HG03575 (cell line): ENCODE measurements around the gene FIBCD1.
"Not testable (repeated sequence)": the region's sequence is repeated elsewhere in the genome, so short reads cannot be mapped to it uniquely, and the experiment has no call there.

Experiments used
- ATAC-seq: cut with Tn5 transposase; IDR thresholded peaks from one replicate; pipeline ENCODE4 v1.9.1; 2021; ENCODE audit not compliant: unreplicated experiment, insufficient number of reproducible peaks, low FRiP score; ENCODE audit errors: extremely low read depth

The FIBCD1 gene

DNA sequence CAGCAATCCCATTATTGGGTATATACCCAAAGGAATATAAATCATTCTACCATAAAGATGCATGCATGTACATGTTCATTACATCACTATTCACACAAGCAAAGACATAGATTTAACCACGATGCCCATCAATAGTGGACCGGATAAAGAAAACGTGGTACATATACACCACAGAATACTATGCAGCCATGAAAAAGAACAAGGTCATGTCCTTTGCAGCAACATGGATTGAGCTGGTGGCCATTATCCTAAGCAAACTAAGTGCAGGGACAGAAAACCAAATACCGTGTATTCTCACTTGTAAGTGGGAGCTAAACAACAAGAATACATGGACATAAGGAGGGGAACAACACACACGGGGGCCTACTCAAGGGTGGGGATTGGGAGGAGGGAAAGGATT is 36.1 kb upstream of the FIBCD1 start:
- ATAC-seq, result no peak

DNA sequence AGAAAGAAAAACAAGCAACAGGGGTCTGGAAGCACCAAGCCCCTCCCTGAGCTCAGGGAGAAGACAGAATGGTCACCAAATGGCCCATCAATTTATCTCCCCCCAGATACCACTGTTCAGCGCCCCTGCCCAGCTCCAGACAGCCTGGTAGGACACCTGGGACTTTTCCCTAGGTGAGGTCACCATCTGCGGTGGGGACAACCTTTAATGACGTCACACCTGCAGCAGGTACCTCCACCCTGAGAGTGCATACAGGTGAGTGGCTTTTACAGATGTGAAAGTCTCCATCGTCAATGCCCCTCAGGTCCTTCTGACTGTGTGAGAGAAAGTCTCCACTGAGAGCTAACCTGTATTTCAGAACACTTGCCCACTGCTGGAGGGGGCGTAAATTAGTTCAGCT is 35.6 kb upstream of the FIBCD1 start:
- no peak for ATAC-seq

DNA sequence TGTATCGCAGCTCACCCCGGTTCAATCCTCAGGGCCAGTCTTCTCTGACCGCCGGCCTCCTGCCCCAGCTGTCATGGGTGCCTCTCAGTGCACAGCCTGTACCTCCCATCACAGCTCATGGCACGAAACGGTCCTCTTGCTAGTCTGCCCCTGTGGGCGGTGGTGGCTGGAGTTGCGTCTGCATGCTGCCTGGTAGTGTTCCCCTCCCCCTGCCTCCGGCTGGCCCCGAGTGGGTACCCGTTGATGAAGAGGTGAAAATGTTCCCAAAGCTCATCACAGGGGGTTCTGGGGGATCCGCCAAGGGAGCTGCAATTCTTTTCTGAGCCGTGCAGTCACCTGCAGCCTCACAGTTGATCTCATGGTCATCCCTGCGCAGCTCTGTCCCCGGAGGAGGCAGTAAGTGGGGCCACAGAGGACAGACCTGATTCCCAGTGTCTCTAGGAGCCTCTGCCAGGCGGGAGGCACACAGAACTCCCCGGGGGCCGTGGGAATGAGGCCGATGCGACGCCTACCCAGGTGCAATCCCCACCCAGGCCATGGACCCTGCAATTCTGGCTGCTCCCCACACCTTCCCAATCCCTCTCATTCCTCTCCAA is 34.7 kb upstream of the FIBCD1 start:
- no peak for ATAC-seq

DNA sequence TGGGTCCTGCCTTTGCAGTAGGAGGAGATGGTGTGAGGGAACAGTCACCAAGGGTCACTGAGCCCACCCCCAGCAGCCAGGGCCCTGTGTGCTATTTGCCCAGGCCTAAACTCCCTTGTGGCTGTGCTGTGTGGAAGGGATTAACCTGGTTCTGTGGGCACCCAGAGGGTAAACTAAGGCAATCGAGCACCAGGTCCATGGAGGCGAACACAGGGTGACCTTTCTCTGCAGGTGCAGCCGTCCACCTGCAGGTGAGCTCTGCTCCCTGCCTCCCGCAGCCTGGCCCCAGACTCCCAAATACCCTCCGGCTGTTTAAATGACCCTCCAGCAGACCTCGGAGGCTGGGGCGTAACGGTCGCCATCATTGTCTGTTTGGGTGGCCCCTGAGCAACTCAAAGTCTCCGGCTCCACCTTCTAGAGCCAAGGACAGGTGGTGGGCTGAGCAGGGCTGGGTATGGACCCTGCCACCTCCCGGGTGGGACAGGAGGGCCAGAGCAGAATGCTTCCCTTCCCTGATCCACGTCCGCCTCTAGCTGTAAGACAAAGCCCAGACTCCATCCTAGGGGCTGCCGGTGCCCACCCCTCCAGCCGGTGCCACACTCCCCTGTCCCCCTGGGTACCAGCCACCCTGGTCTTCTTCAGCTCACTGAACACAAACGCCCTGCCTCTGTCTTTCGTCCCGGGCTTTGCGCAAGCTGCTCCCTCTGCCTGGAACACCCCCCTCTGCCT is 34.1 kb upstream of the FIBCD1 start:
- ATAC-seq, result no peak

GRCh38 chr9:130972277-130972956 is 33.4 kb upstream of the FIBCD1 start:
- ATAC-seq, result no peak

GRCh38 chr9:130971294-130971849 is 32.3 kb upstream of the FIBCD1 start:
- no peak for ATAC-seq

DNA sequence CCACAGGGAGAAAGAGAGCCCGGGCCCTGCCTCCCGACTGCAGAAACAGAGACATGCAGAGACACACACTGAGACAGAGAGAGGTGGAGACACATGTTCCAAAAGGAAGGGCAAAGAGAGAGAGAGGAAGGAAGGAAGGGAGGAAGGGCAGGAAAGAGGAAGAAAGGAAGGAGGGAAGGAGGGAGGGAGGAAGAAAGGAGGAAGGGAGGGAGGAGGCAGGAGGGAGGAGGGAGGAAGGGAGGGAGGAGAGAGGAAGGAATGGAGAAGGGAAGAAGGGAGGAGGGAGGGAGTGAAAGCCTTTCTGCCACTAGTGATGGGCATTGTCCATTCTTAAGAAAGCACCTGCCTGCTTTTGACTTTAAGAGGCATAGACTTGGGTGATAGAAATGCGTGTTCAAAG is 31.8 kb upstream of the FIBCD1 start:
- ATAC-seq, result no peak

- ATAC-seq, result no peak
These were observed 31.0 kb upstream of the FIBCD1 start for GRCh38 chr9:130970052-130970451.

DNA sequence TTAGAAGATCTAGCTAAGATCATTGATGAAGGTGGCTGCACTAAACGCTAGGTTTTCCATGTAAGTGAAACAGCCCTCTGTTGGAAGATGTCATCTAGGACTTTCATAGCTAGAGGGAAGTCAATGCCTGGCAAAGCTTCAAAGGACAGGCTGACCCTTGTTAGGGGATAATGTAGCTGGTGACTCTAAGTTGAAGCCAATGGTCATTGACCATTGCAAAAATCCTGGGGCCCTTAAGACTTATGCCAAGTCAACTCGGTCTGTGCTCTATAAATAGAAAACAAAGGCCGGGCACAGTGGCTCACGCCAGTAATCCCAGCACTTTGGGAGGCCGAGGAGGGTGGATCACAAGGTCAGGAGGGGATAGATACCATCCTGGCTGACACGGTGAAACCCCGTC is 26.6 kb upstream of the FIBCD1 start:
- no peak for ATAC-seq

- ATAC-seq, result no peak
These were observed 24.9 kb upstream of the FIBCD1 start for GRCh38 chr9:130963916-130964315.

DNA sequence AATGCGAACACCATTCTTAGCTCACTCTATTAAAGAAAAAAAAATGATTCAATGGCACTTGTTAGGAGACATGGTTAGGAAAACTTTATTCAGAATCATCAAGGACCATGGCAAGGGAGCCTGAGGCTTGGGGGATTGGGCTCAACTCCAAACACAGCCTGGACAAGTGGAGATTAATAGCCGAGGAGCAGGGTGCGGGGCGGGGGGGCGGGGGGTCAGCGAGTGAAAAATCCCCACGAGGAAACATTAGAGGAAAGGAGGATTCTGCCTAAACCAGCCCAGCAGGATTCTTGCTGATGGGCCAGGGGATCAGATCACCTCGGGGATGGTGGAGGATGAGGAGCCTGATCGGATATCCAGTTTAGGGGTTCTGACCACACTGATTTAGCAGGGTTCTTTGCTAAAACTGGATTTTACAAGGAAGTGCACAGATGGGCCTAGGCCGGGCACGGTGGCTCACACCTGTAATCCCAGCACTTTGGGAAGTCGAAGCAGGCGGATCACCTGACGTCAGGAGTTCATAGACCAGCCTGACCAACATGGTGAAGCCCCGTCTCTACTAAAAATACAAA is 24.4 kb upstream of the FIBCD1 start:
- ATAC-seq, result no peak

DNA sequence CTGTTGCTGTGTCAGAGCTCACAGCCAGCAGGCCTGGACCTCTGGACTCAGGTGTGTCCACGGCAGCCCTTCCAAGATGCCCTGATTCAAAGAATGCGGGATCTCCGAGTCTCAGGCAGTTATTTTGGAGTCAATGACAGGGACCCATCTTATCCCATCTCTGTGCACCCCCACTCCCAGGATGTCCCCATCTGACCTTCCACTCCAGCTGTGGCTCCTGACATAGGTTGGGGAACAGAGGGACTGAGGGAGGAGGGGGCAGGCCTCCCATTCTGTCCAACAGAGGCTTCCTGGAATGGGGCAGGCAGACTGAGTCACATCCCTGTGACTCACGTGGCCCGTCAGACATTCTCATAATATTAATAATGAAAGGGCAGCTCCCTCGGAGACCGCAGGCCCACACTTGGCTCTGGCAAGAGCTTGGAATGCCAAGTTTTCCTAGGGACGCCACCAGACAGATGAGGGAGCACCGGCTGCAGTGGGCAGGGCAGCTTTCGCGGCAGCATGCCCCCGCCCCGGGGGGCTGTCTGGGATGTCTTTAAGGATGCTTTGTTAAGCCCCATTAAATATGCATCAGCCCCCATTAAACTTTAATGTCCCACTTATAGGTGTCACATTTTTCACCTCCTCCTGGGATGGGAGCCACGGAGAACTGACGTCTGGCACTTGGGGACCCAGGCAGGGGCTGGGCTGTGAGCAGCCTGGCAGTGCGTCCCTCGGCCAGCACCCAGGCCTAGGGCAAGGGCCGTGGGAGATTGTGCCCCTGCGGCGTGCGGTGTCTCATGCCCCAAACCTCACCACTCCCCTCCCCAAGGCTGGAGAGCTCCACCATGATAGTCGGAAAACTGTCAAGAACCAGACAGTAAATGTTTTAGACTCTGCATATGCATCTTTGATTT is 23.6 kb upstream of the FIBCD1 start:
- ATAC-seq, result no peak

DNA sequence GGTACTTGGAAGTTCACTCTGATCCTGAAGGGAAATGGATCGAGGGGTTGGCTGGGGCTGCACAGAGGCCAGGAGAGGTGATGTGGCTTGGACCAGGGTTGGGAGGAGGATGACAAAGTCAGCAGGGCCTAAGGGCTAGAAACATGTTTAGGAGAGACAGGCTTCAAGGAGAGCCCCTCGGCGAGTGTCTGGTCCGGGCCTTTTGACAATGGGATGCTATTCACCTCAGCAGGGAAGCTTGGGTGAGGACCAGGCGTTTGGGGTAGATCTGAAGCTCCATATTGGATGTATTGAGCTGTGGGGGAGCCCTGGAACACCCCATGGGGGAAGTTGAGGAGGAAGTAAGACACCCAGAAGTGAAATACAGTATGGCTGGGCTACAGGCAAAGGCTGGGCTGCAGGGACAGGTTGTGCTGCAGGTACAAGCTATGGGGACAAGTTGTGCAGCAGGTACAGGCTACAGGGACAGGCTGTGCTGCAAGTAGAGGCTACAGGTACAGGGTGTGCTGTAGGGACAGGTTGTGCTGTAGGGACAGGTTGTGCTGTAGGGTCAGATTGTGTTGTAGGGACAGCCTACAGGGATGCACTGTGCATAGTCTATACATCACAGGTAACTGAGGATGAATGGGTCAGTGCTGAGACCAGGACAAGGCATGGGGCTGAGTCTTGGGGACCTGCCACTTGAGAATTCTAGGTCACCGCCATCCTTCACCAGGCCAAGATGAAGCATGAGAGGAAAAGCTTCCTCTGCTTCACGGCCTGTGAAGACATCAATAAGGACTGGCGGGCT is 22.7 kb upstream of the FIBCD1 start:
- no peak for ATAC-seq

DNA sequence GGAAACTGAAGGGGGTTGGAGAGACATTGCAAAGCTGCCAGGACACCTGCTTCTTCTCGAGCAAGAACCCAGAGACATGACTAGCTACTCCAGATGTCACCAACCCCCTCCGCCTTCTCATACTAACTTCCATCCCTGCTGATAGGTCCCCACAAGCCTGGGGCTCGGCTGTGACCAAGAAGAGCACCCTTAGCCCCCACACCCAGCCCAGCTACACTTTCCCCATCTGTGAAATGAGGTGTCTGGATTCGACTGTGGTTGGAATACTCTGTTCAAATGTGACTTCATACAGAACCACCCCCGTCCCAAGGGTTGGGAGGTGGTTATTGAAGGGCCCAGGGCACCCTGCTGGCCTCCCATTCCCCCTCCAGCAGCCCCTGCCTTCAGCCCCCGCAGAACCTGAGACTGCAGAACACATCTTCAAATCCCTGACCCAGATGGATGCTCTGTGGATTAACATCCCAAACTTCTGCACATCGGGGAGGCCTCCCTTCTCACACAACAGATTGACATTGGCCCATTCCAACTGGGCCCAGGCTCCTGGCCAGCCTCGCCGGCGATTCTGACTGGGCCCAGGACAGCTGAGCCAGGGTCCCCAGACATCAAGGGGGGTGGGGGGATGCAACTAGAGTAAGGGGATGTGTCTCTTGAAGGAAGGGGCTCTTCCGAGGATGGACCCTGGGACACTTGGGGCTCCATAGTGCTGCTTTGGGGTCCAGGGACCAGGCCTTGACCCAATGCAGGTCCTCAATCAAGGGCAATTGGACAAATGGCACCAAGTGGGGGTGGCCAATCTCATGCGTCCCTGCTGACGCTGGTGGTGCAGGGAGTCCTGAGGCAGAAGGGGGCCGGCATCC is 21.7 kb upstream of the FIBCD1 start:
- no peak for ATAC-seq

DNA sequence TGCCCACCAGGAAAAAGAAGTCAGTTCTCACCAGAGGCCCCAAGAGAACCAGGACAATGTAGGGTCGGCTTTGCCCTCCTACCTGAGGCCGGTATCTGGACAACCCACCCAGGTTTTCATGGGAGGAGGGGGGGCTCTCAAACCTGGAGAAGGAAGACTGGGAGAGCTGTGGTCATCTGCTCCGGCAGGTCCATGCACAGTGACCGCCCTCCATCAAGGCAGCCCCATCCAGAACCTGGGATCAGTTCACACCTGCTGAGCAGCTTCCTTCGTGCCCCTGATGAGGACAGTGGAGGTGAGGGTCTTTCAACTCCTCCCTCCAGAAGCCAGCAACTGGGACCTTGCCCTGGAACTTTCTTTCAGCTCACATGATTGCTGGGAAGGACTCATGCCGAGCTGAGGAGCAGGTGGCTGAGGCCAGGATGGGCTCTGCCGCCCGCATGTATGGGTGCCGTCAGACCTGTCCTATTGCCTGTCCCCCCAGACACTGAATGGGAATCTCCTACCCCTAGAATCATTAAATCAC is 20.8 kb upstream of the FIBCD1 start:
- ATAC-seq, result no peak

- ATAC-seq, result not testable (repeated sequence)
These were observed 19.5 kb upstream of the FIBCD1 start for GRCh38 chr9:130958564-130958963.
